Tibial artery (tissue), 4 donors: ENCODE measurements around the gene PRMT5.
"Not testable (repeated sequence)": the region's sequence is repeated elsewhere in the genome, so short reads cannot be mapped to it uniquely, and the experiment has no call there.

ENCODE experiments used
- DNase-seq, 2 donors: peaks; one replicate each; pipeline ENCODE4 v3.0.0-alpha.2; 2019
- H3K27ac ChIP-seq, 2 donors: fragments of 200-600 bp; sonication (generic) in 1 of 2; 1 replicate in 1 of 2; 2 replicates in 1 of 2; pipeline ENCODE4 v1.5.1; 2018 to 2019; ENCODE audit warnings: mild to moderate bottlenecking in 1 of 2
- H3K27me3 ChIP-seq, 2 donors: fragments of 200-600 bp; sonication (generic) in 1 of 2; one replicate each; pipeline versions ENCODE4 v1.5.1 to v1.6.0; 2016 to 2019
- H3K36me3 ChIP-seq, 3 donors: fragments of 200-600 bp; sonication (generic) in 2 of 3; one replicate each; pipeline ENCODE4 v1.5.1; 2016 to 2019; ENCODE audit warnings: mild to moderate bottlenecking in 2 of 3
- H3K4me1 ChIP-seq, 4 donors: fragments of 200-600 bp; sonication (generic) in 2 of 4; 1 replicate in 3 of 4; 2 replicates in 1 of 4; pipeline ENCODE4 v1.5.1; 2016 to 2019
- H3K4me3 ChIP-seq, 2 donors: fragments of 200-600 bp; sonication (generic) in 1 of 2; 1 replicate in 1 of 2; 2 replicates in 1 of 2; pipeline ENCODE4 v1.5.1; 2018 to 2019; ENCODE audit warnings: mild to moderate bottlenecking in 2 of 2
- H3K9me3 ChIP-seq, 3 donors: fragments of 200-600 bp; sonication (generic) in 1 of 3; one replicate each; pipeline ENCODE4 v1.5.1; 2016 to 2019
- intact Hi-C: fragments of 100-400 bp; cut with DNase I; formaldehyde crosslinking; loops from one replicate; pipeline ENCODE4 v1.15.0; 2023; ENCODE audit warnings: low total_unique reads
- TF ChIP-seq, protein P1 (sequence below), 2 experiments: fragments of 200-600 bp in 1 of 2; fragments of 450-650 bp in 1 of 2; IDR thresholded peaks; one replicate each; pipeline ENCODE4 v1.5.1; 2017 to 2019; ENCODE audit warnings: antibody characterized with exemption in 2 of 2, mild to moderate bottlenecking in 1 of 2, moderate library complexity in 1 of 2

Gene PRMT5

GRCh38 chr14:22918804-22919600 is 10.2 kb downstream of the PRMT5 start, which contains the start of gene RBM23:
Gene RBM23 (minus strand): TSS chr14:22919149.
- TF ChIP-seq, protein P1, sequence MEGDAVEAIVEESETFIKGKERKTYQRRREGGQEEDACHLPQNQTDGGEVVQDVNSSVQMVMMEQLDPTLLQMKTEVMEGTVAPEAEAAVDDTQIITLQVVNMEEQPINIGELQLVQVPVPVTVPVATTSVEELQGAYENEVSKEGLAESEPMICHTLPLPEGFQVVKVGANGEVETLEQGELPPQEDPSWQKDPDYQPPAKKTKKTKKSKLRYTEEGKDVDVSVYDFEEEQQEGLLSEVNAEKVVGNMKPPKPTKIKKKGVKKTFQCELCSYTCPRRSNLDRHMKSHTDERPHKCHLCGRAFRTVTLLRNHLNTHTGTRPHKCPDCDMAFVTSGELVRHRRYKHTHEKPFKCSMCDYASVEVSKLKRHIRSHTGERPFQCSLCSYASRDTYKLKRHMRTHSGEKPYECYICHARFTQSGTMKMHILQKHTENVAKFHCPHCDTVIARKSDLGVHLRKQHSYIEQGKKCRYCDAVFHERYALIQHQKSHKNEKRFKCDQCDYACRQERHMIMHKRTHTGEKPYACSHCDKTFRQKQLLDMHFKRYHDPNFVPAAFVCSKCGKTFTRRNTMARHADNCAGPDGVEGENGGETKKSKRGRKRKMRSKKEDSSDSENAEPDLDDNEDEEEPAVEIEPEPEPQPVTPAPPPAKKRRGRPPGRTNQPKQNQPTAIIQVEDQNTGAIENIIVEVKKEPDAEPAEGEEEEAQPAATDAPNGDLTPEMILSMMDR (IDR thresholded peaks at IDR 0.05) = no peak
- Histone ChIP-seq H3K27ac (peak within 1 kb of the TSS; percentile 93 to 96), H3K9me3 (no peaks in the 10 kb centered on the region), H3K4me3 (peak within 1 kb of the TSS; percentile 68 to 76), H3K4me1 (peaks cover 0 to 39% (median 29%) of the 10 kb centered on the region in 4 donors), H3K36me3 (peaks cover 15 to 37% (median 31%) of the 10 kb centered on the region in 3 donors), H3K27me3 (no peaks in the 10 kb centered on the region)
- DNase-seq = peak; percentile 100
- intact Hi-C loops = no loop called here

- Histone ChIP-seq H3K36me3 (peaks cover 0 to 21% (median 13%) of the 10 kb centered on the region in 3 donors), H3K9me3 (no peaks in the 10 kb centered on the region), H3K4me3 (no peak overlapping the region), H3K4me1 (peaks cover 0 to 46% (median 30%) of the 10 kb centered on the region in 4 donors), H3K27ac (peak overlapping the region in 1 of 2 donors; percentile 39), H3K27me3 (no peaks in the 10 kb centered on the region)
- TF ChIP-seq, protein P1 (IDR thresholded peaks at IDR 0.05) = no peak
- peak in 1 of 2 donors; percentile 60 for DNase-seq
- intact Hi-C loops = no loop called here
Measured at GRCh38 chr14:22915886-22916521, 13.2 kb downstream of the PRMT5 start.

DNA sequence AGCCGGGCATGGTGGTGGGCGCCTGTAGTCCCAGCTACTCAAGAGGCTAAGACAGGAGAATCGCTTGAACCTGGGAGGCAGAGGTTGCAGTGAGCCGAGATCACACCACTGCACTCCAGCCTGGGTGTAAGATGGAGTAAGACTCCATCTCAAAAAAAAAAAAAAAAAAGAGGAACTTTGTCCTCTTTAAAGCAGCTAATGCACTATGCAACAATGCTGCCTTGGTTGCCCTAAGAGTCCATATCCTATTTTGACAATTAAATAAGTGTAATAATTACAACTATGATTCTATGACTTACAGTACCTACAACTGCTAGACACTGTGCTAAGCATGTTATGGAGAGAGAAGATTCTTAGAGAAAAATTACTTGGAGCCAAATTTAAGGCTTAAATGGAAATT is 14.3 kb downstream of the PRMT5 start:
- intact Hi-C loops = not testable (repeated sequence)

DNA sequence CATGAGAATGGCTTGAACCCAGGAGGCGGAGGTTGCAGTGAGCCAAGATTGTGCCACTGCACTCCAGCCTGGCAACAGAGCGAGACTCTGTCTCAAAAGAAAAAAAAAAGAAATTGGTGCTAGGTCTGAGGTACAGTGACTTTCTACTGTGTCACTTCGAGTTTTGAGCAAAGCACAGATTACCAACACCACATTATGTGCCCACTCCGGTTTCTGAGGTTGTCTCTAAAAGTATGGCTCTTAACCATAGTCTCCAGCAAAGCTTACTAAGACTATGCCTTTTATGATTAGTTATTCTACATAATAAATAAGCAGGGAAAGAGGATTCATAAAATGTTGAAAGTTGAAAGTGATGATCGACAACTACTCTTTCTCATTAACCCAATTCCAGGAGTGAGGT is 18.3 kb downstream of the PRMT5 start:
- H3K27me3 ChIP-seq = no peaks in the 10 kb centered on the region
- H3K27ac ChIP-seq = no peak overlapping the region
- TF ChIP-seq, protein P1 (IDR thresholded peaks at IDR 0.05) = no peak
- H3K9me3 ChIP-seq = no peaks in the 10 kb centered on the region
- H3K4me1 ChIP-seq = peaks cover 0 to 18% (median 6%) of the 10 kb centered on the region in 4 donors
- H3K4me3 ChIP-seq = no peak overlapping the region
- H3K36me3 ChIP-seq = peaks cover 39 to 64% (median 54%) of the 10 kb centered on the region in 3 donors
- no peak for DNase-seq
- intact Hi-C loops = no loop called here

More for the DNA sequence above, 14.3 kb downstream of the PRMT5 start:
- not testable (repeated sequence) for DNase-seq, H3K4me3 ChIP-seq, H3K27ac ChIP-seq, H3K9me3 ChIP-seq, H3K27me3 ChIP-seq
- Histone ChIP-seq H3K4me1 (peaks cover 0 to 45% (median 30%) of the 10 kb centered on the region in 4 donors), H3K36me3 (peaks cover 0 to 25% (median 15%) of the 10 kb centered on the region in 3 donors)

DNA sequence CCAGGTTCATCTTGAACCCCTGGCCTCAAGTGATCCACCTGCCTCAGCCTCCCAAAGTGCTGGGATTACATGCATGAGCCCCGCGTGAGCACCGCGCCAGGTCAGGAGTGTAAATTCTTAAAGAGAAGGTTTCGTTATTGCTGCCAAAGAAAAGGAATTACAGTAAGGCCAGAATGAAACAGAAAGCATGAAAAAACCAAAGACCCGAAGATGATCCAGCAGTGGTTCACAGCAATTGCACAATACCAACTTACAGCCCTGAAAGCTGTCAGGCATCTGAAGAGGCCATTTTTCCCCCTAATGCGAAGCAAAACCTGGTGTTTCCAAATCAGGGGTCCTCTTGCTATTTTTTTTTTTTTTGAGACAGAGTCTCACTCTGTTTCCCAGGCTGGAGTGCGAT is 20.6 kb downstream of the PRMT5 start:
- Histone ChIP-seq H3K27ac (no peak overlapping the region), H3K4me1 (peaks cover 0 to 7% (median 1%) of the 10 kb centered on the region in 4 donors), H3K9me3 (no peaks in the 10 kb centered on the region), H3K4me3 (no peak overlapping the region), H3K27me3 (no peaks in the 10 kb centered on the region), H3K36me3 (peaks cover 62 to 82% (median 77%) of the 10 kb centered on the region in 3 donors)
- TF ChIP-seq, protein P1 (IDR thresholded peaks at IDR 0.05) = no peak
- intact Hi-C loops = no loop called here
- DNase-seq = no peak

- Histone ChIP-seq H3K27ac (no peak overlapping the region), H3K4me3 (no peak overlapping the region), H3K36me3 (peaks cover 71 to 92% (median 87%) of the 10 kb centered on the region in 3 donors), H3K9me3 (no peaks in the 10 kb centered on the region), H3K27me3 (no peaks in the 10 kb centered on the region), H3K4me1 (peaks cover 0 to 4% (median 1%) of the 10 kb centered on the region in 4 donors)
- intact Hi-C loops = no loop called here
- DNase-seq = no peak
- TF ChIP-seq, protein P1 (IDR thresholded peaks at IDR 0.05) = no peak
Measured at GRCh38 chr14:22907429-22907828, 21.7 kb downstream of the PRMT5 start.
